PC-9 (cell line): ENCODE results near the gene LMO7.
"Not testable (repeated sequence)": the region's sequence is repeated elsewhere in the genome, so short reads cannot be mapped to it uniquely, and the experiment has no call there.

Experiments used
- CTCF ChIP-seq: fragments of 200-600 bp; sonication (generic); conservative IDR thresholded peaks from 2 replicates; pipeline ENCODE4 v1.6.1; 2017; ENCODE audit warnings: mixed run types, antibody characterized with exemption, mild to moderate bottlenecking, moderate library complexity
- EZH2 ChIP-seq: fragments of 200-600 bp; sonication (generic); IDR thresholded peaks from 2 replicates; pipeline ENCODE4 v1.8.0; 2017; ENCODE audit warnings: antibody characterized with exemption, low read depth

GRCh38 chr13:75793188-75793567 lies 157.0 kb downstream of the LMO7 start:
- not testable (repeated sequence) for TF ChIP-seq CTCF, EZH2
